ENCODE data around the gene SPDYC.

The SPDYC gene

GRCh38 chr11:65170058-65170534, at the start of gene SPDYC:
TSS of gene SPDYC (plus strand) at chr11:65170233. CDS start at chr11:65171358, 1,125 bp downstream.
- in situ Hi-C loops (cut with HindIII; ENCODE audit: low sequenced_read_pairs) = no loop called here

- in situ Hi-C loops (cut with HindIII; ENCODE audit: low sequenced_read_pairs) = no loop called here
Measured at GRCh38 chr11:65120831-65121230, 49.2 kb upstream of the SPDYC start.

GRCh38 chr11:65121447-65121864, 48.6 kb upstream of the SPDYC start:
- in situ Hi-C loops (cut with HindIII; ENCODE audit: low sequenced_read_pairs) = no loop called here

- in situ Hi-C loops (cut with HindIII; ENCODE audit: low sequenced_read_pairs) = no loop called here
Measured at GRCh38 chr11:65121865-65122696, 48.0 kb upstream of the SPDYC start, which contains the start of the genes FAU and MRPL49. TSS of gene FAU (minus strand) at chr11:65122134. CDS start at chr11:65121813, 321 bp downstream. TSS of gene MRPL49 (plus strand) at chr11:65122321. CDS start at chr11:65122347, 26 bp downstream.

DNA sequence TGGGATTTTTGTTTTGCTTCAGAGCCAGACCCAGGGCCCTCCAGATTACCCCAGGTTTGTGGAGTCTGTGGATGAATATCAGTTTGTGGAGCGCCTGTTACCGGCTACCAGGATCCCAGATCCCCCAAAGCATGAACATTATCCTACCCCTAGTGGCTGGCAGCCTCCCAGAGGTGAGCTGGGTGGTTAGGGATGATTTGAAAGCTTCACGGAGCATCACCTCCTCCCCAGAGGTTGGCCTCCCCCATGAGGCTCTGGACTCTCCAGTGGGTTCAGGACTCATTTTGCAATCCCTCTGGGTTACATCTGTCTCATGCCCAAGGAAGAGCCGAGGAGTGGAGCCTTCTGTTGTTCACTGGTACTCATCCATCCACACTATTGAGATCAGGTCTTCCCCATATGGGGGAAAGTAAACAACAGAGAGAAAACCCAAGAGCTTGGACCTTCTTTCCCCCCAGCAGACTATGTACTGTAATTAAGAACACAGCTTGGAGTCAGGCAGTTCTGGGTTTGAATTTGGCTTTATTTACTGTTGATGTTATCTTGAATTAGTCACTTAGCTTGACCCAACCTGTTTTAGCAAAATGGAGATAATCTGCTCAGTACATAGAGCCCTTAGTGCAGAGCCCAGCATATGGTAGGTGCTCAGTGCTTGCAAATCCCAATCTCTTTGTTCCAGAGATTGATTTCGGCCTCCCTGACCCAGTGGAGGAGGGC, 45.4 kb upstream of the SPDYC start:
- in situ Hi-C loops (cut with HindIII; ENCODE audit: low sequenced_read_pairs) = no loop called here

GRCh38 chr11:65125197-65126056, 44.6 kb upstream of the SPDYC start:
- in situ Hi-C loops (cut with HindIII; ENCODE audit: low sequenced_read_pairs) = no loop called here

DNA sequence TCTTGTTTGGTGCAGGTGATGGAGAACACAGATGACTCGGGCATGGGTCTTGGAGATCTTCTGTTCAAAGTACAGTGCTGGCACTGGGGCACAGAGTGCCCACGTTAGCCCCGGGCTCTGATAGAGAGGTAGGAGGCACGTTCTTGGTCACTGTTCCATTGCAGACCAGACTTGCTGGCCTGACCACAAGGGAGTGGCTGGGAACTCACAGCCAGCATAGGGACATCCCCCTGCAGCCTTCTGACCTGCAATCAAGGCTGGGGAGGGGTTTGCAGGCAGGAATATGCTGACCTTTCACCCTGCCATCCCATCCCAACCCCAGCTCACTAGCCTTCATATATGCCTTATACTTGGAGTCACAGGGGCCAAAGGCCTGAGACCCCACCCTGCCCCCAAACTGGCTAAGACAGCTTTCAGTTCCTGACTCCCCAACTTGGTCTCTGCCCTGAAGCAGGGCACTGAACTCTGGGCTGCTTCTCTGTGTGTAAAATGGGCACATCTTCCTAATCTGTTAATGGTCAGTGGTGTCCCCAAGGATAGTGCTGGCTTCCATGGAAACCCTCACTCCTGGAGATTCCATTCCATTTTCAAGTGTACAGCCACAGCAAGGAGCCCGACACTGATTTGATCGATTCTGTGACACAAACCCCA, 43.3 kb upstream of the SPDYC start:
- in situ Hi-C loops (cut with HindIII; ENCODE audit: low sequenced_read_pairs) = no loop called here

DNA sequence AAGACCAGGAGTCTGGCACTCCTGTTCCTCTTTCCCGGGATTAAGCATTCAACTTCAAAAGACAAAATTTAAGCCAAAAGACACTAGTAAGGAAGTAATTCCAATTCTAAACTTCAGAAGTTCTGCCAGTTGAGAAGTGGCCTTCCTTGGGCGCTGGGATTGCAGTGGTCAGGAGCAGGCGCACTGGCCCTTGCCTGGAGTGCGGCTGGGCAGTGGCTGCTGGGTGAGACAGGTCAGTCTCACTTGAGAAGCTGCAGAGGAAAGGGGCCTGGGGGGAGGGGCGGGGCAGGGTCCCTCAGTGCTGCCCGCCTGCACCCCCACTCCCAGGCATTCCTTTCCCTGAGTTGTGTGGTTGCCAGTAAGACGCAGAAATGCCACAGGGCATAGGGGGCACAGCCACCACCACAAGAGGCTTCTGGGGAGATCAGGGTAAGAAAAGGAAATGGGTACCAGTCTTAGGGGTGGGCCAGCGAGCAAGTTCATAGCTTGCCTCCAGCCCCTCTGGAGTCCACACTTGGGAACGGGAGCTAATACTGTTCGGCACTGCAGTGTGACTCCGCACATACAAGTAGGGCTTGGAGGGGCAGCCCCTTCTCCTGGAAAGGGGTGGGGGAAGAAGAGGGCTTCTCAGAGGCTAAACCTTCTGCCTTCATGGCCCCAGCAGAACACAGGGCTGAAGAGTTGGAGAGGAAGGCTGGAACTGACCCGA, 42.4 kb upstream of the SPDYC start:
- in situ Hi-C loops (cut with HindIII; ENCODE audit: low sequenced_read_pairs) = no loop called here

DNA sequence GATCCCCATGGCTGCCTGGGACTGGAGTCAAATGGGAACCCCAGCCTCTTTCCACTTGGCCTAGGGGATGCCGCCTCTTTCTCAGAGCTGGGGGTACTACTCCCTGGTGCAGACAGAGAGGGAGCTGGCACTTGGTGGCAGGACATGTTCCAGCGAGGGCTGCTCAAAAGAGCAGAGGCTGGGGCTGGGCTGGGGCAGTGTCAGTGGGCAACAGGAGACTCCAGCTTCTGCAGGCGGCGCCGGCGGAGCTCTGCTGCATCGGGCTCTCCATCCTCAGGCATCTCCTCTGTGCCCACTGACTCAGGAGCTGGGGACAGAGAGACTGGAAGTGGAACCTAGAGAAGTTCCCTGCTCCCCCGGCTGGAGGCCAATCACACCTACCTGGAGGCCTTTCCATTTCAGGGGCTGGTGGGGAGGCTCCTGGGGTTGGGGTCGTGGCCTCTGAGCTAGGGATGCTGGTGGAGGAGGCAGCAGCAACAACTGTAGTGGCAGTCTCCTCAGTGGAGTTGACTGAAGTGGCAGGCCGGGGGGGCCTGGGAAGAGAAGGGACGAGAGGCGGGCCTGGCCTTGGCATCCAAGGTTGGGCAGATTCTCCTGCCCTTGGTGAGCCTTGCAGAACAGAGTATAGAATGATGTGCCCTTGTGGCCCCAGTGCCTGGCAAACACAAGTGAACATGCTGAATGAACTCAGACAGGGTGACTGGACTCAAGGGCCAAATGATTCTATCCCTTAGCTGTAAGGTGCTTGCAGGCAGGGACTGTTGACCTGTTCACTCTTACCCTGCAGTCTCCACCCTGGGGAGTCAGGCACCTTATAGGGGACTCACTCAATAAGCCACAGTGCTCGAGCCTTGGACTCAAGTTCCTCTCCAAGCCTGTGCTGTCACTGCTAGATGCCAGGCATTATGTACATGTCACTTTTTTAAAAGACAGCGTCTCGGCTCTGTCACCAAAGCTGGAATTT, 41.6 kb upstream of the SPDYC start:
- in situ Hi-C loops (cut with HindIII; ENCODE audit: low sequenced_read_pairs) = no loop called here

GRCh38 chr11:65129649-65130441, 40.2 kb upstream of the SPDYC start:
- in situ Hi-C loops (cut with HindIII; ENCODE audit: low sequenced_read_pairs) = no loop called here

- in situ Hi-C loops (cut with HindIII; ENCODE audit: low sequenced_read_pairs) = no loop called here
Measured at GRCh38 chr11:65130631-65131416, 39.2 kb upstream of the SPDYC start.

GRCh38 chr11:65131417-65131776, 38.6 kb upstream of the SPDYC start:
- in situ Hi-C loops (cut with HindIII; ENCODE audit: low sequenced_read_pairs) = no loop called here

GRCh38 chr11:65131895-65132237, 38.2 kb upstream of the SPDYC start:
- in situ Hi-C loops (cut with HindIII; ENCODE audit: low sequenced_read_pairs) = no loop called here

- in situ Hi-C loops (cut with HindIII; ENCODE audit: low sequenced_read_pairs) = no loop called here
Measured at GRCh38 chr11:65132238-65132987, 37.6 kb upstream of the SPDYC start.

- in situ Hi-C loops (cut with HindIII; ENCODE audit: low sequenced_read_pairs) = no loop called here
Measured at GRCh38 chr11:65132988-65133700, 36.9 kb upstream of the SPDYC start.

DNA sequence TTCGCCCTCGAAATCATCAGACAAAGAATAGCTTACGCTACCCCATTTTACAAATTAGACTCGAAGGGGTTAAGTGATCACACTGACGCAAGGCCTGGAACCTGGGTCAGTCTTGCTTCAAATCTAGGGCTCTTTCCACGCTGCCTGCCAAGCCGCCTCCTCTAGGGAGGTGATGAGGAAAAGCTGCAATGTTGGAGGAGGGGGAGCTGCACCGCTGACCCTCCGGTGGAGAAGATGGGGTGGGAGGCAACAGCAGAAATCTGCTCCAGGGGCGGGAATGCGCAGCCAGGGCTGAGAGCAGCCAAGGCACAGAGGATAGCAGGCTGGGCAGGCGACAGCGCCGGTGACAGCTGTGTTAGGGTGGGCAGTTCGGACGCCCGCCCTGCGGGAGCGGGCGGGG, 36.3 kb upstream of the SPDYC start:
- in situ Hi-C loops (cut with HindIII; ENCODE audit: low sequenced_read_pairs) = no loop called here

Measured in DLD1 (cell line).